Stimulated activated CD8-positive, alpha-beta memory T cell treated with anti-CD3 and anti-CD28 coated beads, Interleukin-7, amount 100 ng/mL, for 1 hour (primary cell): ENCODE results near the gene ZDHHC6.
"Not testable (repeated sequence)": the region's sequence is repeated elsewhere in the genome, so short reads cannot be mapped to it uniquely, and the experiment has no call there.

ENCODE experiments used
- DNase-seq, 2 donors: peaks; one replicate each; pipeline ENCODE4 v3.0.0-alpha.2; 2020; ENCODE audit warnings: low read depth in 2 of 2

Gene ZDHHC6

DNA sequence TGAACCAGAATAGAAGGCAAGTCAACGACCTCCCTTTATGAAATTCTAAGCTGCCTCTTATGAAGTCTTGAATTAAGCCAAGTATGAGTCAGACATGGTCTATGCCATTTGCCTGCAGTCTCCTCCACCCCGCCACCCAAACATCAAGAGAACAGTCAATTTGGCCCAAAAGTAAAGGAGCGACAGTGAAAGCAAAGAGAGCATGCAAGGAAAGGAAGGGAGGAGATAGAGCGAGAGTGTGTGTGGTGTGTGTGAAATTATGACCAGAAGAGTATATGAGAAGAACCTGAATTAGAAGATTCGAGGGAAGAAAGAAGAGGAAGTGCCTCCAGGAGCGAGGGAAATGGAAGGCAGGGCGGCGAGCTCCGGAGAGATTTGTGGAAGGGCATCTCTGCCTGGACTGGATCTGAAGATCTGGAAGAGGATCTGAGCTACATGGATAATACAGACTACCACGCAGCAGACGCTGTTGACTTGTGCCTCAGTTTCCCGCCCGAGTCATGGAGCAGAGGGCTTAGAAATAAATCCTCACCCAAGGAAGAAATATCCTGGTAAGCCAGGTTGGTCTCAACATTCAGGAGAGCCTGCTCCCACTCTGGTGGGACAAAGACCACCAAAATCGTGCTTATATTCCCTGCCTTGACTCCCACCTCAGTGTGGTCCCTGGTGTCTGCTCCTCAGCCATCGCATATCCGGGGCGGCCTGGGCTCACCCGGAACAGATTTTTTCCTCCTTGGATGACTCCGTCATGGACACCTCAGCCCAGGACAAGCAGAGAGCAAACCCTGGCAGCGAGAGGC is 459 bp downstream of the ZDHHC6 start:
- no peak for DNase-seq

DNA sequence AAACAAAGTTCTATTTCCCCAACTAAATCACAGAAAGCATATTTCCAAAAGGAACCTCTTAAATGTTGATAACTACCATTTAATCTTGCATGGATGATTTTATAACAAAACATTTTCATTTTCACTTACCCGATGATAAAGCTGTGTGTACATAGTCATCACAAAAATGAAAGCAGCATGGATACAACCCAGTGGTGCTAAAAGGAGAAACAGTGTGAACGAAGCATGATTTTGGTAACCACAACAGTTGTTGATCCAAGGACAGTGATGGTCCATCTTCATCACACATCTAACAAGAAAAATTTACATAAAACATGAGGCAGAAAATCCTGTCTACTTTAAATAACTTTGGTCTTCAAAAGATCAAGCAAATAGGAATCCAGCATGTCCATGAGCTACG is 4.7 kb downstream of the ZDHHC6 start:
- no peak for DNase-seq

DNA sequence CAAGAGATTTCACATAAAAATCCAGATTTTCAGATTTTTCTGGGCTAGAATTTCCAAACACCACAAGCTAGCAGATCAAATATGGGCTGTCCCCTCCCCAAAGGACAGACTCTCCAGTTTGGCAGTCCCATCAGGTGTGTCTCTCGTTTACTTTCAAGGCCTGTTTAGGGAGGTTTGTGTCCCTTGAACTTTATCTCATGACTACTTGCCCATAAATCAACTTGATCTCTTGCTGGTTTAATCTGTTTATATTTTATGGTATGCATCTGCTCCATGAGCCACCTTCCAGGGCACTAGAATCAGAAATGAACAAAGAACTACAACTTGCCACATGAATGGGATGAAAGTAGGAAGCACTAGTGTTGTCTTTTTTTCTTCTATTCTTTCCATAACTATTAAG is 5.2 kb downstream of the ZDHHC6 start:
- no peak for DNase-seq

DNA sequence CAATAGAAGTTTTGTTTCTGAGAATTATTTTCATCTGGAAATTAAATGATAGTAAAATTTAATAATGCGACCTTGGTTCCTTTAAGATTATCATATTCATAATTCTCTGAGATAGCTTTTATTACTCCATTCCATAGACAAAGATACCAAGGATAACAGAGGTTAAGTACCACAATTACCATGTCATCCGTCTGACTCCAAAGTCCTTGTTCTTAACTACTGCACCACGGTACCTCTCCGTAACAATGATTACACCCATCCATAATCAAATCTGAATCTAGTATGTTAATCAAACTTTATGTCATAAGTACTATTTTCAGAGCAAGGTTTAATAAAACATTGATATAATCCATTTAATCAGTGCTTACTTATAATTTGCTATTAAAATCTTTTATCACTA is 8.4 kb downstream of the ZDHHC6 start:
- no peak for DNase-seq

DNA sequence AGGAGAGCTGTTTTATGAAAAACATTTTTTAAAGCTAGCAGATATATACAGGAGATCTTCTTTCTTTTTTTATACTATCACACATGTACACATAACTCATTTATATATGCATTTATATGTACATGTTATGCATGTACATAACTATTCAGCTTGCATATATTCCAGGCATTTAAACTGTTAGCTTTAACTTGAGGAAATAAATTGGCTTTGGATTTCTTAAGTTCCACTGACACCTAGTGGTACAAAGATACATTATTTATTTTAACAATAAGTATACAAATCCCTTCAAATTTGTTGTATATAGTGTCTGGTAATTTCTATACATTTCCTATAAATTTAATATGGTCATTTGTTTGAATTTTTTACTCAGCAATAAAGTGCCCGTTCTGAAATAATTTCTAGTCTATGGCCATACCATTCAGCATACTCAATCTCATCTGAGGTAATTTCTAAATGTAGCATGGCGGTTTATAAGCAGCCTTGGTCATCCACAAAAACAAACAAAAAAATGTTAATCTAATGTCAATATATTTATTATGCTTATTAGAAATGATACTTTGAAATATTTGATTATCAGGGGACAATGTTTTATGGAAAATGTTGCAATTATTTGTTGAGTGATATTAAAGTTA is 11.6 kb downstream of the ZDHHC6 start:
- DNase-seq: no peak

DNA sequence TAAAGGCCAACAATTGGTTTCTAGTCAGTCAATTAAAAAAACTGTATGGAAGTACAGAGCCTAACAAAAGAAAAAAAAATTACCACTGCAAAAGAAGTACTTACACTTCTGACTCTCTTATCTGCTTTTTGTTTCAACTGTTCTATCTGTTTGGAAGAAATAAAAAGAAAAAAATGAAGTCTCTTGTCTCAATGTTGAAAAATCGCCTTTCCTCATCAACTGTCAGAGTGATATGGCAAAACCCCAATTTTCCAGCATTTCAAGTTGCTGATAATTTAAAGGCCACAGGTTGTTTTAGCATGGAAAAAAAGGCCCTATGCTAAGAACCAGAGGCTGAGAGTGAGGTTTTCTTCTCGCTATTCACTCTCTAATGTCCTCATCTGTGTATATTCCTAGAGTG is 13.6 kb downstream of the ZDHHC6 start:
- DNase-seq: no peak

DNA sequence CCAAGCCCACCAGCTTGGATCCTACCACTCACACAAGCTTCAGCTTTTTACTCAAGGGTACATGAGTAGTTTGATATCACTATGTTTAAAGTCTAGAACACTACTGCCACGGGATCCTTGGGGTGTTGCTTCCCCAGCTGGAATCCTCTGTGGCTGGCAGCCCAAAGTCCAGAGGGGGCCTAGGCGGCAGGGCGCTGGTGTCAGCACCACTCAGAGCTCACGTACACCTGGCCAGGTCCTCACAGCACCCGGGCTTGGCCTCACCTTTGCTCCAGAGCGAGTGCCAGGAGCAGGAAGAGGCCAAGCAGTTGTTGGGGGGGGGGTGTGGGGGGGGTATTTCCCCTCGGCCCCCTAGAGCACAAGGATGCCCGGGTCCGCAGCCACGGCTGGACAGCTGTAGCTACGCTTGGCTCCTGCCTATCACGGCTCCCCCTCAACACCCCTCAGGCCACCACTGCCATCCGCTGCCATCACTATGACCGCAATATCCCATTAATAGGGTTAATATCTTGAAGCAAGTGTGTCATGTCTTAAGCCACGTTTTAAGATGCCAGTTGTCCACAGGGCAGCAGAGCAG is 17.0 kb downstream of the ZDHHC6 start:
- DNase-seq: no peak

DNA sequence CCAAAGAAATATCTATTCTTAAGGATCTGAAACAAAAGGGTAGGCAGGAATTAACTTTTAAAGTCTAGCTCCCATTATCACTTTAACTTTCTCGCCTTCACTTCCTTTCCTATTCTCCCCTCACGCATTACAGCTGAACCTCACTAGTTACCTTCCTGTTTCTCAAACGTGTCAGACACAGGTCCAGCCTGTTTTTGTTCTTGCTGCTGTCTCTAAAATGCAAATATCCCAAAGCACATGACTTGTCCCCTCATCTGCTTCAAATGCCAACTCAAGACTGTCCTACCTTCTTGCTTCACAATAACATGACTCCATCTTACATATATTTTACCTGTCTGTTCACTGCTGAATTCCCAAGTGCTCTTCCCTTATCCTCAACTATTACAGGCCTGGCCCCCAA is 17.6 kb downstream of the ZDHHC6 start:
- DNase-seq: no peak

DNA sequence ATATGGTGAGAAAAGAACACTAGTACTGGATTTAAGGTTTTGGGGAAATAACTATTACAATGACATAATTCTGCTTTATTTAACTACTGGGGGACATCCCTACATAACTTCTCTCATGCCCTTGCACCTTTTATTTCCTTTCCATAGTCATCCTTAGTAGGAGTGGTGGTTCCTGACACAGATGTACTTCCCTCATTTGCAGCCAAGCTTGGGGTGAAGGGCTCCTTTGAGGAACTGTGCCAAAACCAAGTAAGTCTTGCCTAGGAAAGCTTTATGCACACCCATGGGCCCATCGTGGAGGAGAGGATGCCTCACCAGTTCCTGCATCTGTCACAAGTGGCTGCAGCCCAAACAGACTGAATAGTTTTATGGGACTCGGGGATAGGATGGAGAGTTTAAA is 20.6 kb downstream of the ZDHHC6 start:
- DNase-seq: no peak

DNA sequence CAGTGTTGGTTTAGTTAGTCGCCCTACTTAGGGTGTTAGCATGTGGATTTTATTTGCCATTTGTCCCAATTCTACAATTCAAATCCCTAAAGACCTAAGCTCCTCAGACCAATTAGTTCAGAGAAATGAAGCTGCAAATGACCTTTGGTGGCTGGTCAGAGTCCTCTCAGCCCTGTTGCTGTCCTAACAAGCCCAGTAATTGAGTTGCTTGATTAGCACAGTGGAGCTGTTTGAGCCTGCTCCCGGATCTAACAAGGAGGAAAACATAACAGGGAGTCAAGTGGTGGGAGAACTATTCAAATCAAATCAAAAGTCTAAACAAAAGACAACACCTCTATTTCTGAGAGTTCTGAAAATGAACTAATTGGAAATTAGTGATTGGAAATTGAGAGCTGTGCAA is 22.1 kb downstream of the ZDHHC6 start:
- DNase-seq: no peak

DNA sequence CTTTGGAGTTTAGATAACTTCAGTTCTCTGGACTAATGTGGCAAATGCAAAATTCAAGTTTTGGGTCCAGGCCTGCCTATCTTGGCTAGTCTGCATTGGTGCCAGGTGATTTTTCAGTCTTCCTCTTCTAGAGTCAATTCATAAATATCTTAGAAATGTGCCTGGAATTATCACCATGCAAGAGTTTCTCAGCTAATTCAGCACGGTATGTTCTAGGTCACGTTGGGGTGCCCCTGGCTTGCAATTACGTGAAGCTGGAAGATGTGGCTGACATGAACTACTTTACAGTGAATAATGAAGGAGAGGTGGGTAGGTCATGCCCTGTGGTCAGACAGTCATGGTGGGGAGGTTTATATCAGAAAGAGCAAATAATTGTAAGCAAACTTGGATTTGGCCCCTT is 25.0 kb downstream of the ZDHHC6 start:
- DNase-seq: no peak

DNA sequence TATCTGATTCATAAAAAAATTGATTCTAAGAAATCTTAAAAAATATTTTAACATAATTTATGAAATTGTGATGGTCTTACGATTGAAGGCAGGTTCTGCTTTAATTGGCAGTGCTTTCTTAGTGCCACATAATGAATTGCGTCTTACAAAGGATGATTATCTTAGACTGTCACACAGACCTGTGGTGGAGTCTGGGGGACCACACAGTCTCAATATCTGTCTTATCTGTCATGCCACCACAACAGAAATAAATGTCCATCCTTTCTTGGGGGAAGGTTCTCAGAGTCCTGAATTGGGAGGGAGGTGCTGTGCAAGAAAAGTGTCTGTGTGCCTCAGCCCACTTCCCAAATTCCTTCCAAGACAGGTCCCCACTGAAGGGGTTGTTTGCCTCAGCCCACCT is 34.0 kb downstream of the ZDHHC6 start:
- DNase-seq: no peak

DNA sequence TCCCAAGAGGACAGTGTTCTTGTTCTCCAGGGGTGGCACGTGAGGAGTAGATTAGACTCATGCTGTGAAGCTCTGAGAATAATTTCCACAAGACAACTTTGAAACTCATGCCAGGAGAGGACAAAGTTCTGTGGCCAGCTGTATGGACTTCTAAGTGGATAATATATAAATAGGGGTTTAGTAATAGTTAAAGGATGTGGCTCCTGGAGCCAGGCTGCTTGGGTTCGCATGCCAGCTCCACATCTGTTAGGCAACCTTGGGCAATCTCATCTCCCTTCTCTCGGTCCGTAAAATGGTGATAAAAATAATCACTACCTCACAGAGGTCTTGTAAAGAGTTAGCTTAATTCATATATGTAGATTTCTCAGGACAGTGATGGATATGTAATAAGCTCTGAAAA is 37.0 kb downstream of the ZDHHC6 start:
- DNase-seq: no peak

DNA sequence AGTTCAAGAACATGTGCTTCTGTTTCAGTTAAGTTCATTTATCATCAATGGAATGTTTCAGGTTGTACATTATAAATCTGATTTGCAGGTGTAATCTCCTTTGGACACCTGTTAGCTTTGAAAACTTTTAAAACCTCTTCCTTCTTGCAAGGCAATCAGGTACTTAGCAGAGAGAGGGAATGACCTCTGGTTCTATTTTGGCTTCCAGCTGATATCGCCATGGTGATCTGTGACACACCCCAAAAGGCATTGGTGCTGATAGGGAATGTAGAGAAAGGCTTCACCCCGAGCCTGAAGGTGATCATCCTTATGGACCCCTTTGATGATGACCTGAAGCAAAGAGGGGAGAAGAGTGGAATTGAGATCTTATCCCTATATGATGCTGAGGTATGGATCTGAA is 37.4 kb downstream of the ZDHHC6 start:
- DNase-seq: no peak

DNA sequence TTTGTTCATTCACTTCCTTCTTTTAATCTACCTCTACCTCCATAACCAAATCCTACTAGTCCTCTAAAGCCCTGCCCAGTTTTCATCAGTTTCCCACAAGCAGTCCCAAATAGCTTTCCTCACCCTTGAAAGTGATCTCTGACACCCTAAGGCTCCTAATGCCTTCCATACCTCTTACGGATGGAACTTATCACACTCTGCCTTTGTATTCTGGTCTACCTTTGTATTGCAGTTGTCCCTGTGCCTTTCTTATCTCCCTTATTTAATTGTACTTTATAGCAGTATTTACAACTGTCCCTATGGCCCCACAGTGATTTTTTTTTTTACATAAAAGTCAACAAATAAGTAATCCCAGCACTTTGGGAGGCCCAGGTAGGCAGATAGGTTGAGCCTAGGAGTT is 39.0 kb downstream of the ZDHHC6 start:
- DNase-seq: no peak

DNA sequence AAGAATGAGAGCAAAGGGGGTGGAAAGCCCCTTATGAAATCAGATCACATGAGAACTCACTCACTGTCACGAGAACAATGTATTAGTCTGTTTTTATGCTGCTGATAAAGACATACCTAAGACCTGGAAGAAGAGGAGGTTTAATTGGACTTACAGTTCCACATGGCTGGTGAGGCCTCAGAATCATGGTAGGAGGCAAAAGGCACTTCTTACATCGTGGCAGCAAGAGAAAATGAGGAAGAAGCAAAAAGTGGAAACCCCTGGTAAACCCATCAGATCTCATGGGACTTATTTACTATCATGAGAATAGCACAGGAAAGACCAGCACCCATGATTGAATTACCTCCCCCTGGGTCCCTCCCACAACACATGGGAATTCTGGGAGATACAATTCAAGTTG is 39.9 kb downstream of the ZDHHC6 start:
- not testable (repeated sequence) for DNase-seq

DNA sequence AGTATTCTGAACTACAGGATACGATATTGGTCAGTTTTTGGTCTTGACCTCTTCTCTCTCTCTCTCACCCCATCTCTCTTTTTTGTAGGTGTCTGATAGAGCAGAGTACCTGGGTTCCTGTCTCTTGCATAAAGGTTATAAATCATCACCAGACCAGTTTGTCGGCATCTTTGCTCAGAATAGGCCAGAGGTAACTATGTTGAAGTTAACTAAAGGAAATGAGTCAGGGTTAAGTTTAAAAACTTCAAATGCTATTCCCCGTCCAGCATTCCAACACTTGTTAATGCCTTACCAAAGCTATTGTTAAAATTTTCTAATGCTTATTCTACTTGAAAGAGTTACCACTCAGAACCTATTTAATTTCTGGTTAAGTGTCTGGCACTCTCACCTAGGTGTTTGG is 42.1 kb downstream of the ZDHHC6 start:
- DNase-seq: no peak

DNA sequence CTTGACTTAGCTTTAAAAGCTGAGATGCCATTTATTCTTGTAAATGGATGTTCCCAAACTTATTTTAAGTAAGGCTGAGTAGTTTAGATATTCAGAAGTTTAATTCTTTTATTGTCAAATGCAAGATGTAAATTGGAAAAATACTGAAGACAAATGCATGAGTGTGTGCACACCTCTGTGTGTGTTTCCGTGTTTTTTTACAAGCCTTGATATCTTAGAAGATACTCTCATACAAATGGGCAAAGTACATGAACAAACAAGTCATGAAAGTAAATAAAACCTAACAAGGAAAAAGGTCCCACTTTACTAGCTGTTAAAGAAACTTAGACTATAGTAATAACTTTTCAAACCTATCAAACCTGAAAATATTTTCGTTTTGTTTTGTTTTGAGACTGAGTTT is 43.8 kb downstream of the ZDHHC6 start:
- no peak for DNase-seq

DNA sequence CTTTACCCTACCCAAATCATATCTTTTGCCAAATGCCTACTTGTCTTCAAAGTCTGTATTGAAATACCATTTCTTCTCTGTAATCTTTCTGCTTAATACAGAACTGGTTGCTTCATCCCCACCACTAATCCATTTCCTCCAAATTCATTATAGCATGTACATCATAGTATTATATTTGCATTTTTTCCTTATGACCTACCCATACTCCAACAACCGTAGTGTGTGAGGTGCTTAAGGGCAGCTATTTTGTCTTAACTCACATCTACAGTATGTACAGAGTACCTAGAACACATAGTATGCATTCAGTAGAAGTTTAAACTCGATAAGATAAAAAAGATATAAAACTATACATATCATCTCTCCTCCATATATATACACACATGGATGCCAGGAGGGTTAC is 49.1 kb downstream of the ZDHHC6 start:
- no peak for DNase-seq

DNA sequence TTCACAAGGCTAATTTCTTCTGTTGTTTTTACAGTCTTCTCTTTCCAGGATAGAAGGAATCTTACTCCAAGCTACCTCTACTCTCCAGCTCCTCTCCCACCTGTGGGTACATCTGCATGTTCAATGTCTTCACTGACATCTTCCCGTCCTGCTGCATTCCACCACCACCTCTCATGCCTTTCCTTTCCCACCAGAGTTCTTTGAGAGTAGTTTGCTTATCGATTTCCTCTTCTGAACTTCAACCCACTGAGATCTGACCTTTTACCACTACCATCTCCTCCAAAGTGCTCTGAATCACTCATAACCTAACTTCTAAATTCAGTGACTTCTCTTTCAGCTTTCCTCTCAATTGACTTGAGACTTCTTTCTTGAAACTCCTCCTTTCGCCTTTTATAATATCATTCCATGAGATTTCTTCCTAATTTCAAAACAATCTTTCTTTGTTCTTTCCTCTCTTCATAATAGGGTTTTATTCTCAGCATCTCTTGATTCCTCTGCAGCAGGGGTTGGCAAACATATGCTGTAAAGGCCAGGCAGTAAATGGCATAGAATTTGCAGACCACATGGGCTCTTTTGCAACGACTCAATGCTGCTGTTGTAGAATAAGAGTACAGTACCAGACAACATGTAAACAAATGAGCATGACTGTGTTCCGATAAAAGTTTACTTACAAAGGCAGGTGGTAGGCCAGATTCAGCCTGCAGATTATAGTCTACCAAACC is 50.7 kb downstream of the ZDHHC6 start:
- DNase-seq: no peak

DNA sequence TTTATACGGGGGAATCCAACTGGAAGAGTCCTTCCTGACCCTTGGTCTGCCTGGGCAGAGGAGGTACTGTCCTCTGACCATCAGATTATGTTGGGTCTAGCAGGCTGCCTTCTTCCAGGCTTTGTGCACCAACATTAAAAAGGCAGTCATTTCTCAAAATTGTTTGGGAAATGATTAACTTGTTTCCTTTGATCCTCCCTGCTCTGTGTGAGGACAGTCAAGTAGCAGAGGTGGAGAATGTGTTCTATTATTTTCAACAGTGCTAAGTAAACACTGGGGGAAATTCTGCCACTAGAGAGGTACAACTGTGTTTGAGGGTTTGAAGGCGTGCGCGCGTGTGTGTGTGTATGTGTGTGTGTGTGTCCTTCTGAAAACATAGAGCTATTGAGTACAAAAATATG is 52.2 kb downstream of the ZDHHC6 start:
- DNase-seq: no peak

DNA sequence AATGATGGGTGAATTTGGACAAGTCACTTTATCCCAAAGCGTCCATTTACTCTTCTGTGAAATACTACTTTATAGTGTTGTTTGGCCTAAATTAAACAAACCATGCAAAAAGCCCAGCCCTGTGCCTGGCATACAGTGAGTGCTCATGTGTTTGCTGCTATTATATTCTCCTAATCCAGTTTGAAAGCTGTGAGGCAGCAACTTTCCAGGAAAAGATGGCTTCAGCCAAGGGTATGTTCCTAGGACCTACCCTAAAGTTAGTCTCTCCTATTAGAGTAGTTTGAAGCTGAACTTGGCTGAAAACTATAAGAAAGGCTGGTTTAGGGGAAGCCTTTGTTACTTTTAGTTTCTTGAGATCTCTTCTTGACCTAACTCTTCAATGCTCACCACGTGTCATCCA is 52.9 kb downstream of the ZDHHC6 start:
- no peak for DNase-seq

DNA sequence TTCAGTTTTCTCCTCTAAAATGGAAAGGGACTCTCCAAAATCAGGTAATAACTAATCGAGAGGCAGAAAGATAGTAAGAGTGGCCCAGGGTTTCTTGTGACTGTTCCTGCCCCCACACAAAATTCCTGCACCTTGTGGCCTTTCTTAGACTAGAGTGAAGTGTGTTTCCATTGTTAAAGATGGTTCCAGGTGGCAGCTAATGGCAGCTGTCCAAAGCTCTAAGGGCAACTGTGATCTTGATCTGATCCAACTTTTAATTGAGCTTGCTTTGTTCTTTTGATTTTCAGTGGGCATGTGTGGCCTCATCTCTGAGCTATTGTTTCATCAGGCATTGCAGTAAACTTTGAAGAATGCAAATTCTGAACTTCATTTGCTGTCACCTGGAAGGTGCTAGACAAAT is 53.4 kb downstream of the ZDHHC6 start:
- DNase-seq: no peak
